ENCODE results near the gene CIROP.

Gene CIROP

DNA sequence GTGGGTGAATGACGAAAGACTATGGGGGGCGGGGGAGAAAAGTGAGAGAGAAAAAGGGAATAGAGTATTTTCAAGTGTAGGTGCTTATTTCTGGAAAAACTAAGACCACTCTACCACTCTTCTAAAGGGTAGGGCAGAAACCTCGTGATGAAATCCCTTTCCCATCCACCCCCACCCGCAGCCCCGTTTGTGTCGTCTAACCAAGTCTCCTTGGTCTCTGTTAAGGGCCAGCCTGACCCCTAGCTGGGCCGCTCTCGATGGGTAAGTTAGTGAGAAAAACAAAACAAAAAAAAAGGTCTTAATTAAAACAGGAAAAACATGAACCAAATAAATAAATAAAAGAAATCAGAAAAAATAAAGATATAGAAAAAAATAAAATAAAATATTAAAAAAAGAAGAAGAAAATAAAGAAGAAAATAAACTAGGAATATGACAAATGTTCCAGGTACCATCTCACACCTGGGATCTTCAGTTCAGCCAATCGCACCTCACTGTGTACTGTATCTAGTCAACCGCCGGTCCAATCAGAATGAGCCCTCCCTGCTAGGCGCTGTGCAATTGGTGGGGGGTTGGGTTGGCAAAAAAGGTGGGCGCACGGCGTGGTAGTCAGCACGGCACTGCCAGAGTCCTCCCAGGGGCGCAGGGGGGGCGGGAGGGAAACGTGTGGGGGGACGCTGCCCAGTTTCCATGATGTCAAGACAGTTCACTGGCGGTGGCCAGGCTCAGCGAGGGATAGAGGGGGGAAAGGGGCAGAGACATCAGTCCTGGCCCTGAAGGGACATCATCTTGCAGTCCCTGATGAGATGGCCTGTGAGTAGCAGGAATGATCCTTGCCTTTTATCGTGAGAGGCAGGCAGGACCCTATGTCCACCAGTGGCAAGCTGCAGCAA is 37.7 kb downstream of the CIROP start:
- DNase-seq (ENCODE audit: low spot score): no peak

DNA sequence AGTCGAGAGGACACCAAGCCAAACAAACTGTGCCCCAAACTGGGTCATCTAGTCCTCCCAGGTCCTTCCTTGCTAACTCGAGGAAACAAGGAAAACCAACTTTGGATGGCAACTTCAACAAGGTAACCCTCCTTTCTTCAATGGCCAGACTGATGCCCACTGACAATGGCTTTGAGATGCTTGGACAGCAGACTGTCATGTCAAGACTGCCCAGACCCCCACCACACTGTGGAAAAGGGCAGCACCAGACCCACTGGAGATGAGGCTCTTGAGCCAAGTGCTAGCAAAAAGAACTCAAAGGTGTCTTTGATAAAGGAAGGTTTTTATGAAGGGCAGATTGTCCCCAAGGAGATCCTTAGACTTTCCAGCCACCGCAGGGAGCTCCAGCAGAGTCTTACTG is 38.4 kb downstream of the CIROP start:
- DNase-seq (ENCODE audit: low spot score): no peak

DNA sequence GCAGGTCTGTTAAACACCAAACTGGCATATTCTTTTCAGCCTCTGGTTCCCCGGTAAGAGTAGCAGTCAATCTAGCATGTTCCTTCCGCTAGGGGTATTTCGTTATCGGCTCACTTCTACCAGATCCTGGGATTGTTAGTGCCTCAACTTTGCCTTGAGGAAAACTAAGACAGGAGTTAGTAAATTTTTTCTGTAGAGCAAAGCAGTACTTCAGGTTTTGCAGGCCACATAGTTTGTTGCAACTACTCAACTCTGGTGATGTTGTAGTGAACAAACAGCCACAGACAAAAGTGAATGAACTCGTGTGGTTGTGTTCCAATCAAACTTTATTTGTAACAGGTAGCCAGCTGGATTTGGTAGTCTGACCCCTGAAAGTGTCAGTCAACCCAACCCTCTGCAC is 41.2 kb downstream of the CIROP start:
- DNase-seq (ENCODE audit: low spot score): no peak

DNA sequence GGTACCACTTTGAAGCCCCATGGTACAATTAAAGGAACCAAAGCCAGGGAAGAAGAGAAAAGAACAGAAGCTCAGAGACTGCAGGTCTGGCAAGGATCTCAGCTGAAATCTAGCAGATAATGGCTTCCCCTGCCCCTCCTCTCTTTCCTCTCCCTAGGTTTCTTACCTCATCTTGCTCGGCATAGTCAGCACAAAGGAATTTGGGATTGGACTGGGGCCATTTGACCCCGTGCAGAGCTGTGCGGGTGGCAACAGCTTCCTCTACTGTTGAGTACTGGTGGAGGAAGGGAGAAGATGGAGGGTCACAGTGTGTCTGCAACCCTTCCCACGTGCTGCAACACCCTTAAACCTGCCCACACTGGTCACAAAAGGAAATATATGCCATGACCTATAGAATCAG is 42.8 kb downstream of the CIROP start:
- peak; percentile 93 for DNase-seq (ENCODE audit: low spot score)

DNA sequence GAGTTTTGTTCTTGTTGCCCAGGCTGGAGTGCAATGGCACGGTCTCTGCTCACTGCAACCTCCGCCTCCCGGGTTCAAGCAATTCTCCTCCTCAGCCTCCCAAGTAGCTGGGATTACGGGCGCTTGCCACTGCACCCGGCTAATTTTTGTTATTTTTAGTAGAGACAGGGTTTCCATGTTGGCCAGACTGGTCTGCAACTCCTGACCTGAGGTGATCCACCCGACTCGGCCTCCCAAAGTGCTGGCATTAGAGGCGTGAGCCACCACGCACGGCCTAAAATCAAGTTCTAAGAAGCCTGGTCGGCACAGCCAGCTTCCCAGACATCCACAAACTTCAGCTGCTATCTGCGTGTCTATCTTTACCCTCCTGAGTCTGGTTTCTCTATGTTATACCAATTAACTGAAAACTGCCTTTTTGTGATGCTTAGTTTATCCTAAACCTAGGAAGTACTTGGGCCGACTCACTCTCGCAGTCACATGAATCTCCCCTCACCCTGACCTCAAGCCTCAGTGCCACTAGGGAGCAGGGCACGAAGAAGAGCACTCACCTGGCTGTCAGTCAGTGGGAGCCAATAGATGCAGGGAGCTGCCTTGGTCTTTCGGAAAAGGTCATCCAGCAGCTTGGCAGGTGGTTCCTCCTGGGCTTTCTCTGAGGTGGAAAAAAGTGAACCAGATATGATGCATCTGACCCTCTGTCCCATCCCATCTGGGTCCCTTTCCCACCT is 44.1 kb downstream of the CIROP start:
- no peak for DNase-seq (ENCODE audit: low spot score)

DNA sequence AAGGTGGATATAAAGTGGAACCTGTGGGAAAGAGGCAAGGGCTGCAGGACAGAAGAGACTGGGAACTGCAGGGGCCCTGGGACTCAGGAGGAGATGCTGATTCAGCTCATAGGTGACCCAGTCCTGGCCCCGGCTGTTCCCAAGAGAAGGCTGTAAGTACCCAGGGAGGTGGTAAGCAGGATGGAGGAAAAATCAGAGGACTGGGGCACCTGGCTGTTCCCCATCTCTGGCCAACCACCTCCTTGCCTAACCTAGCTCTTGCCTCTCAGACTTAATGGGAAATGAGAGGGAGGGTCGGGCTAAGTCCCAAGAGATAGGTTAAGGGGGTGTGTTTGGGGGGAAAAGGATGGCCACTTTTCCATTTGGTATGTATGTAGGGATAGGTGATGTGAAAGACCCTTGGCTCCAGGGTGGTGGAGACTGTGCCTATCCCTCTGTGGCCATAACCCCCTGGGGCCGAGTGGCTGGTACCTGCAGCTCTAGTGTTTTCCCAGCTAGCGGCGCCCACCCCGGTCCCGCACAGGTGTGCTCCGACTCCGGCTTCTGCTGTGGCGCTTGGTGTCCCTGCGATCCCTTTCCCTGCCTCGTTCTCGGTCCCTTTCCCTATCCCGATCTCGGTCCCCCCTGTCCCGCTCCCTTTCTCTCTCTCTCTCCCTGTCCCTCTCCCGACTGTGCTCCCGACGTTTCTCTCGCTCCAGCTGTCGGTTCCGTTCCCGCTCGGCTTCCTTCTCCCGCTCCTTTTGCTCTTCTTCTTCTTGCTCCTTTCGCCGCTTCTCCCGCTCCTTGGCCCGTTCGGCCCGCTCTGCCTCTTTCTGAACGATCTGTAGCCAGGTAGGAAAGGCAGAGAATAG is 45.9 kb downstream of the CIROP start:
- no peak for DNase-seq (ENCODE audit: low spot score)

DNA sequence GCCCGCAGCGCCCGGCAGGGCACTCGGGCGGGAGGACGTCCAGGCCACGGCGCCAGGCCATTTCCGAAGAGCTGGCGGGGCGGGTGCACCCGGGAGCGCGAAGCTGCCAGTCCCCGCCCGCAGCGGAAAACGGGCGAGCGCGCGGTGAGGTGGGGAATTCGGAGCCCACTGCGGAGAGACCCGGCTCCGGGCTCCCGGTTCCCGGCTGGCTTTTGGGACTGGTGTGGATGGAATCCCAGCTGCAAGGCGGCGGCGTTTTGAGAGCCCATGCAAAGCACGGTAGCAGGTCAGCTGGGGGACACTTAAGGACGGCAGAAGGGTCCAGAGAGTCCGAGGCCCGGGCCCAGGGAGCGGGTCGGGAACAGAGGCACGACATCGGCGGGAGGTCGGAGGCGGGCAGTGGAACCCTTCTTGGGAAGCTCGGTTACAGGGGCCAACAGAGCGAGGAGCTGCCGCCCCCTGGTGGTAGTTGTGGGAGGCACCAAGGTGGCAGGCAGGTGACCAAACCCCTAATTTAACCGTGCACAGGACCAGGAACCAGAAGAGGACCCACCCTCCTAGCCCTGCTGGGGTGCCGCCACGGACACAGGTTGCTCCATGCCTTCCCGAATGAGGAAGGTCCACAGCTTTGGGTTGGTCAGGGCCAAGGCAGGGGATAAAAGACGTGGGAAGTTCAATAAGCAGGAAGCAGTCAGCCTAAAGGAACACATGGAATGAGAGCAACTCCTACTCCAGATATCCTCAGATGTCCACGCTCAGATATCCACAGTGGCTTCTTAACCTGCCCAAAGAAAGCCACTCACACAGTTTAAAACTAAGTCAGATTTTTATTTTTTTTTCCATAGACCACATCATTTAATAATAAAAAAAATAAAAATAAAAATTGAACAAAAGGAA is 46.8 kb downstream of the CIROP start:
- peak; percentile 85 for DNase-seq (ENCODE audit: low spot score)

DNA sequence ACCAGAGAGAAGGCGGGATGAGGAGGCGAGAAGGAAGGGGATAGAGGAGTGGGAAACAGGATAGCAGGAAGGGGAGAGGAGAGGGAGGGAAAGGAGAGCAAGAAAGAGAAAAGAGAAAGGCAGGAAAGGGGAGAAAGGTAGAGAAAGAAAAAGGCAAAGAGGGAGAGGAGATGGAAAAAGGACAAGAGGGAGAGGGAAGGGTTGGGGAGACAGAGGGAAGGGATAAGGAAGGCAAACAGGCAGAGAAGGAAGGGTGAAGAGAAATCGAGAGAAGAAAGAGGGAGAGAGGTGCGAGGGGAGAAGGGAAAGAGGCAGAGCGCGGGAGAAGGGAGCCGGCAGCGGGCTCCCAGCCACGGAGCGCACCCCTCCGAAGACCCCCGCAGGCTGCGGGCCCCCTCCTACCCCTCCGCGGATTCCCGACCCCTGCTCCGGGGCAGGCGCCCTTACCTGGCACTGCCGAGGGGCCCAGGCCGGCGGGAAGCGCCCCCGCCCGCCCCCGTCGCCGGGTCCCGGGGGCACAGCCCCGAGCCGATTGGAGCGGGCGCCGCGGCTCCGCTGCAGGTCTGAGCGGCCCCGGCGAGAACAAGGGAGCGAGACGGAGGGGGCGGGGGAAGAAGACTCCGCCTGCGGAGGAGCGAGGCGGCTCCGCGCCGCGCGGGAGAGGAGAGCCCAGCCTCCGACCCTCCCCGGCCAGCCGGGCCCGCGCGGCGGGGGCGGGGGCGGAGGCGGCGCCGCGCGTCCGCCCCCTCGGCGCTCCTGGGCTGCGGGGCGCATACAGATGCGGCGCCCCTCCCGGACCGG is 47.6 kb downstream of the CIROP start, which contains the start of gene CDH24:
CDH24 (minus strand) TSS at position 565 of the 801 bp plus-strand sequence. CDS start 1,787 bp downstream, outside the sequence.
- peak; percentile 77 for DNase-seq (ENCODE audit: low spot score)

DNA sequence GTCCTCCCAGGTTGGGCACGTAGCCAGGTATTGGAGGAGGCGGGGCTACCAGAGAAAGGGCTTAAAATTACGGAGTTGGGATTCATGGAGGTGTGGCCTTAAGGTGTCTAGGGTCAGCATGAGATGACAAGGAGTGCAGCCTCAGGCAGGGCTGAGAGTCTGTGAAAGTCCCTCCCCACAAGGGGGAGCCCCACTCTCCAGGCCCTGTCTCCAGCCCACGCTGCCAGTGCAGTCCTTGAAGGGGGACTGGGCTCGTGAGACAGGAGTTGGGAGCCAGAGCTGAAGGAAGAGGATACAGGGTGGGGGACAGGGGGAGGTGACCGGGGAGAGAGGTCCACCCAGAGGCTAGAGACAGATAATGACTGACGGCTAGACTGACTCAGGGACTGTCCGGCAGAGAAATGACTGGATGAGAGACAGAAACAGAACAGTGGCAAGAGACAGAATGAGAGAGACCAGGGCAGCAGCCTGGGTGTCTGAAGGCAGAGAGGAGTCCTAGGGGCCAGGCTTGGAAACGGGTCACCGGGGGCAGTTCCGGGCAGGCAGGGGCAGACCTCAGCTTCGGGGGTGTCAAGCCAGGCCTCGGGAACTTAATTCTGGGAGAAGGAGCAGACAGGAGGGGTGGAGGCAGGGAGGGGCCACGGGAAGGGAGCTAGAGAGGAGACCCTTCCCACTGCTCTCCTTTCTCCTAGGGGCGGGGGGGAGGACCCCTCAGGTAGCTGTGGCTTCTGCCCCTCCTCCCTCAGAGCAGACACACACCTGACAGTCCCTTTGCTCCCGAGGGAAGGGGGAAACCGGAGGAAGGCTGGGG is 48.4 kb downstream of the CIROP start:
- DNase-seq (ENCODE audit: low spot score): peak; percentile 85

DNA sequence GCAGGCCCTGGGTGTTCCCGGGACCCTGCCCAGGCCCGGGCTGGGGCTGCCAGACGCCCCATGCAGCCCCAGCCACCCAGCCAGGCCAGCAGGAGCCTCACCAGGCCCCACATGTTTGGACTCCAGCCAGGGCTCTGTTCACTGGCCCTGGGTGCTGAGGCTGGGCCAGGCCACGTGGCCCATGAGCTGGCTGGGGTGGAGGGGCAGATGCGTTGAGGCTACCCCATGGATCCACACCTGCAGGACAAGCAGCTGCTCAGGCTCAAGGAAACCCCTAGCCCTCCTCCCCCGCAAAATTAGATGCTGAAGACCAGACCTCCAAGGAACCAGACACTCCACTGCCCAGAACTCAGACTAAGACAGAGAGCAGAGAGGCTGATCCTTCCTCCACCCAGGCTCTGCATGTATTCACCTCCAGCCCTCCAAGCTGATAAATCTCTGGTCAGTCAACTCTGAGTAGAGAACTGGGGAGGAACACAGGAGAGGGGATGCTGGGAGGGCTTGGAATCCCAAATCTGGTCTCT is 49.1 kb downstream of the CIROP start:
- DNase-seq (ENCODE audit: low spot score): peak; percentile 31

DNA sequence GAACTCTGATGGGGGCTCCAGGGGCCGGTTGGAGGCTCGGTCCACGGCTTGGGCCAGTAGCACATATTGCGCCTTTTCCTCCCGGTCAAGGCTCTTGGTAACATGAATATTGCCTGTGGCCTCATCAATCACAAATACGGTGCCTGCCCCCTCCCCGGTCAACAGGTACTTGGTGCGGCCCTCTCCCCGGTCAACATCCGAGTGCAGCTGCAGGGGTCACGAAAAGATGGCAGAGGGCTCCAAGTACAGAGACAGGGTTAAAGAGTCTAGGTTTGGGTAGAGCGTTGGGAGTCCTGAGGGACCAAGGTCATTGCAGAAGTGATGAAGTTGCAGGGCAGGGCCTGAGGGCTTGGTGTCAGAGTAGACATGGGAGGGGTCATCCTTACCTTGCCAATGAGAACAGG is 49.6 kb downstream of the CIROP start:
- DNase-seq (ENCODE audit: low spot score): no peak

DNA sequence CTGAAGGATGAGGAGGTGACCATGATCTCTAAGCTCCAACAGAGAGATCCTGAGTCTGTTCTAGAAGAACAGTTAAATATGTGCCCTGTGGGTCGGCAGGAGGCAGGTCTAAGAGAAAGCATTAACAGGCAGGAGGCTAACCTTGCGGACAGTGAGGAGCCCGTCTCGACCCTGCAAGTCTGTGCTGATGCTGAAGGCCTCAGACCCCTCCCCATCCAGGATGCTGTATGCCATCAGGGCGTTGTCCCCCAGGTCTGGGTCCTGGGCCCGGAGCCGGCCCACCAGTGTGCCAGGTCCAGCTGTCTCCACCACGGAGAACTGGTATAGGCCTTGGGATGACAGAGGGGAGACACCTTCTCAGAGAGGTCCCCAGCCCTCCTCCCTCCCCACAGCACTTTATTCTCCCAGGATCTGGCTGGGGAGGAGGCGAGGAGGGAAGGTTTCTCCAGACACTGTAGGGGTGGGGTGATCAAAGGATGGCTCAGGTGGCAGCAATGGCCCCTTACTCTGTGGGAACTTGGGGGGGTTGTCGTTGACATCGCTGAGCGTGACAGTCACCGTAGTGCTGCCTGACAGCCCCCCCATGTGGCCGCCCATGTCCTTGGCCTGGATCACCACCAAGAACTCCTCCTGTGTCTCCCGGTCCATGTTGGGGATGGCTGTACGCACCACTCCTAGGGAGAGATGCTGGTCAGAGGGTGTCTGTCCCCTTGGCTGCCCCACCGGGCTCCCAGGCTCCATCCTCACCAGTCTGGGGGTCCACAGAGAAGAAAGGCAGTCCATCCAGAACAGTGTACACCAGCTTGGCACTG is 50.6 kb downstream of the CIROP start:
- DNase-seq (ENCODE audit: low spot score): peak; percentile 30

DNA sequence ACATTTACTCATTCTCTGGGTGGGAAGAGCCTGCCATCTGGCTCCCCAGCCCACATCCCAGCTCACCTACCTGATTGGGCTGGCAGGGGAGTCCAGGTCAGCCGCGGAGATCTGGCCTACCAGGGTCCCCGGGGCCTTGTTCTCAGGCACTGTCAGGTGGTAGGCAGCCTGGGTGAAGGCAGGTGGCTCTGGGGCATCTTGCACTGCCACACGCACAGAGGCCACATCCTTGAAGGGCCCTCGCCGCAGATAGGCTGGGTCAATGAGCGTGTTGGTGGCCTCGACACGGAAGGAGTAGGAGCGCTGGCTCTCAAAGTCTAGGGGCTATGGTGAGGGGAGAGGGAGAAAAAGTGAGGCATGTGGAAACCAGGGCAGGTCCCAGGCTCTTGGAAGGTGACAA is 51.4 kb downstream of the CIROP start:
- DNase-seq (ENCODE audit: low spot score): no peak

DNA sequence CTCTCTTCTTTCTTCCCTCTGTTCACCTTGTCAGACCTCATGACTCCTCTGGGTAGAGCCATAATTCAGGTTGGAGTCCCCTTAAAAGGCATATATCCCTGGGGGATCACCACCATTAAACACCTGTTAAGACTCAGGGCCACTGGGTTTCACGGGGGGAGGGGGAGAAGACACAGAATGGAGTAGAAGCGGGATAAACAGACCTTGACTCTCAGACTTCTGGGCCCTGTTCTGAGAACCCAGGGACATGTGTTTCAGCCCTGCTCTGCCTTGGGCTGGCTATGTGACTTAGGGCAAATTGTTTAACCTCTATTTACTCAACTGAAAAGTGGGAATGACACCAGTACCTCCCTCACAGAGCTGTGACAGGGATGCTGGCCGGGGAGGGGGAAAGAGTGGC is 52.1 kb downstream of the CIROP start:
- DNase-seq (ENCODE audit: low spot score): no peak

DNA sequence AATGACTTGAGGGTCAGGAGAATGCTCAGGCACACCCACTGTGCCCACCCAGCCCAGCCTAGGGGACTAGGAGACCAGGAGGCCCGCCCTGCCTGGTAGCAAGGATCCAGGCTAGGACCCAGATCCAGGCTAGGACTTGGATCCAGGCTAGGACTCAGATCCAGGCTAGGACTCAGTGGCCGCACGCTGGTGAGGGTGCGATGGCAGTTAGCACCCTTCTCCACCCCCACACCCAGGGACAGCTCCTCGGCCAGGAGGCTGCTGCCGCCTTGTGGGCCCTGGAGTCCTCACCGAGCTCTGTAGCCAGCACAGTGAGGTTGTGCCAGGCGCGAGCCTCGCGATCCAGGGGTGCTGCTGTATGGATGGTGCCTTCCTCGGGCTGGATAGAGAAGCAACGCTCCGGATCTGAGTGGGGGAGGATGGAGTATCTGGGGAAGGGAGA is 52.6 kb downstream of the CIROP start:
- DNase-seq (ENCODE audit: low spot score): no peak

DNA sequence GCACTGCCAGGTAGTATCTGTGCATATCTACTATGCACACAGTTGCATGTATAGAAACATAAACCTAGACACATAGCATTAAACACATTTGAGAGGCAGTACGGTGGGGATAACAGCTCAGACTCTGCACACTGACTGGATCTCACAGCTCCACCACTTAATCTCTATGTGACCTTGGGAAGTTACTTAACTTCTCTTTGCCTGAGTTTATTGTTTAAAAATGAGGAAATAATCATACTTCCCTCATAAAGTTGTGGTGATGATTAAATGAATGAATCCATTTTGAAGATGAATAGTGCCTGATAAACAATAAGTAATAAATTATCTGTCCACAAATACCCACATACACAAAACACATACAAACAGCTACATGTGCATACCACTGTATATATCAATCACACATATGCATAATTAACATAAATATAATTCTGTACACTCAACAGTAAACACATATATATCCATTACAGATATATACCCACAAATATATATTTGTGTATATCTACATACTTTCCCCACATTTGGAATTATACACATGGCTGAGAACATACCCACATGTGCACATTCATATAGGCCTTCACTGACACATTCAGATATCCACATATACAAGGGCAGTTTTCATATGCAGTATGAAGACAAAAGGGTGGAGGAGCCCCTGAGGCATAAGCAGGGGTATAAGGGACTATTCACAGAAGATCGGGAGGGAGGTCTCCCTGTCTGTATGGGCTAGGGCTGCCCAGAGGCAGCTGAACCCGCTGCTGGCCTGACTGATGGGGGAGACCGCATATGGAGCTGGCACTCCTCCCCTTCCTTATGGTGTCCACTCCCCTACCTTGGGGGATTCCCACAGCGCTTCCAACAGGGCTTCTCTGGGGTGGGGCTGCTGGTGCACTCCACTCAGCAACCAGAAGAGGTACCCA is 53.4 kb downstream of the CIROP start:
- no peak for DNase-seq (ENCODE audit: low spot score)
